IMR-90 (cell line): ENCODE results near the gene GPR161. TPM values are rescaled to one million over a fixed set of nuclear protein-coding genes. Genes with fewer than 3 reads are reported as not detected.

ENCODE experiments used
- ATAC-seq: fragments of 200-7000 bp; cut with Tn5 transposase; 2 replicates; pipeline ENCODE4 v1.9.1; 2020; ENCODE audit warnings: low read depth, mild to moderate bottlenecking, moderate library complexity
- BruUV-seq: library from RNA; stranded (reverse); fragments of 400-500 nt; replicated peaks from 2 replicates; lab custom pipeline; 2021; lab: Mats Ljungman, UMichigan
- CTCF ChIA-PET: fragments of 300-600 bp; formaldehyde crosslinking; extraction: SDS; loops from one replicate; lab custom pipeline; 2021; ENCODE audit warnings: antibody characterized with exemption; lab: Yijun Ruan, JAX
- POLR2A ChIA-PET: fragments of 300-600 bp; sonication (Branson Sonifier 250); formaldehyde crosslinking; loops from one replicate; lab custom pipeline; 2022; ENCODE audit warnings: antibody characterized with exemption; ENCODE audit not compliant: unreplicated experiment; lab: Charles Lee
- DNase-seq: peaks from one replicate; pipeline ENCODE4 v3.0.0; 2013
- H2AFZ ChIP-seq: replicated peaks from 2 replicates; pipeline ENCODE3; 2013; ENCODE audit warnings: low read length, mild to moderate bottlenecking; ENCODE audit not compliant: poor library complexity
- H2AK5ac ChIP-seq: 2 replicates; pipeline ENCODE4 v1.6.1; 2013; ENCODE audit warnings: low read depth, low read length, inconsistent platforms
- H2AK9ac ChIP-seq: replicated peaks from 2 replicates; pipeline ENCODE3; 2013; ENCODE audit warnings: mild to moderate bottlenecking, low read depth, low read length, moderate library complexity; ENCODE audit not compliant: poor library complexity
- H2BK120ac ChIP-seq: 2 replicates; pipeline ENCODE4 v1.6.1; 2013; ENCODE audit warnings: low read depth, low read length, inconsistent platforms
- H2BK15ac ChIP-seq: 3 replicates; pipeline ENCODE4 v1.6.1; 2013; ENCODE audit warnings: low read depth, low read length, inconsistent platforms
- H2BK20ac ChIP-seq: 2 replicates; pipeline ENCODE4 v1.6.1; 2013; ENCODE audit warnings: low read depth, mild to moderate bottlenecking, inconsistent platforms, low read length, moderate library complexity
- H2BK5ac ChIP-seq: 2 replicates; pipeline ENCODE4 v1.6.1; 2013; ENCODE audit warnings: mild to moderate bottlenecking, low read depth, low read length, inconsistent platforms; ENCODE audit not compliant: poor library complexity, severe bottlenecking
- H3K14ac ChIP-seq: replicated peaks from 2 replicates; pipeline ENCODE4 v1.6.1; 2013; ENCODE audit warnings: low read depth, low read length, inconsistent platforms
- H3K18ac ChIP-seq: 2 replicates; pipeline ENCODE4 v1.6.1; 2013; ENCODE audit warnings: low read depth, low read length, control low read depth
- H3K23ac ChIP-seq: 2 replicates; pipeline ENCODE4 v1.6.1; 2013; ENCODE audit warnings: low read depth, low read length, inconsistent platforms
- H3K27ac ChIP-seq: 2 replicates; pipeline ENCODE4 v1.5.1; 2013; ENCODE audit warnings: mild to moderate bottlenecking, control low read depth, low read length; ENCODE audit not compliant: insufficient read depth
- H3K27me3 ChIP-seq: 2 replicates; pipeline ENCODE4 v1.6.1; 2013; ENCODE audit warnings: low read length; ENCODE audit not compliant: control insufficient read depth, insufficient read depth
- H3K36me3 ChIP-seq: 2 replicates; pipeline ENCODE4 v1.6.1; 2013; ENCODE audit warnings: low read length, mixed read lengths; ENCODE audit not compliant: control insufficient read depth, insufficient read depth
- H3K4ac ChIP-seq: 2 replicates; pipeline ENCODE4 v1.6.1; 2013; ENCODE audit warnings: low read depth, low read length, inconsistent platforms
- H3K4me1 ChIP-seq: 2 replicates; pipeline ENCODE4 v1.6.1; 2013; ENCODE audit warnings: low read length, mixed read lengths; ENCODE audit not compliant: control insufficient read depth, insufficient read depth
- H3K4me2 ChIP-seq: 2 replicates; pipeline ENCODE4 v1.6.1; 2013; ENCODE audit warnings: low read depth, mild to moderate bottlenecking, control low read depth, low read length, moderate library complexity
- H3K4me3 ChIP-seq: 2 replicates; pipeline ENCODE4 v1.5.1; 2013; ENCODE audit warnings: low read depth, mild to moderate bottlenecking, control low read depth, low read length, moderate library complexity; ENCODE audit not compliant: insufficient read depth
- H3K56ac ChIP-seq: 2 replicates; pipeline ENCODE4 v1.6.1; 2013; ENCODE audit warnings: low read length, inconsistent platforms; ENCODE audit not compliant: insufficient read depth; ENCODE audit errors: extremely low read depth
- H3K79me1 ChIP-seq, 2 experiments: 2 replicates each; pipeline ENCODE4 v1.6.1; 2013; ENCODE audit warnings: low read length in 2 of 2, inconsistent platforms in 1 of 2, low read depth in 1 of 2
- H3K9ac ChIP-seq: 2 replicates; pipeline ENCODE4 v1.6.1; 2013; ENCODE audit warnings: low read depth, low read length, control low read depth
- H3K9me1 ChIP-seq: 2 replicates; pipeline ENCODE4 v1.6.1; 2013; ENCODE audit warnings: low read length, inconsistent platforms; ENCODE audit not compliant: insufficient read depth
- H3K9me3 ChIP-seq: 2 replicates; pipeline ENCODE4 v1.6.1; 2013; ENCODE audit warnings: low read length; ENCODE audit not compliant: control insufficient read depth, insufficient read depth
- H4K20me1 ChIP-seq: 2 replicates; pipeline ENCODE4 v1.6.1; 2013; ENCODE audit warnings: low read length, inconsistent platforms; ENCODE audit not compliant: insufficient read depth
- H4K5ac ChIP-seq: 2 replicates; pipeline ENCODE4 v1.6.1; 2013; ENCODE audit warnings: mild to moderate bottlenecking, low read depth, low read length, control low read depth
- H4K8ac ChIP-seq, 2 experiments: 2 replicates each; pipeline ENCODE4 v1.6.1; 2013; ENCODE audit warnings: low read depth in 2 of 2, low read length in 2 of 2, control low read depth in 1 of 2, inconsistent platforms in 1 of 2
- H4K91ac ChIP-seq: 2 replicates; pipeline ENCODE4 v1.6.1; 2013; ENCODE audit warnings: low read depth, low read length, inconsistent platforms; ENCODE audit not compliant: insufficient read depth
- BHLHE40 ChIP-seq: fragments of 150-350 bp; IDR thresholded peaks from 2 replicates; pipeline ENCODE4 v1.6.1; 2016; ENCODE audit warnings: mild to moderate bottlenecking, low read depth, low read length
- CEBPB ChIP-seq: IDR thresholded peaks from 2 replicates; pipeline ENCODE4 v1.6.1; 2012; ENCODE audit warnings: low read depth, low read length, improper control_type of control experiment
- CHD1 ChIP-seq: IDR thresholded peaks from 2 replicates; pipeline ENCODE4 v1.6.1; 2012; ENCODE audit warnings: low read depth, low read length, improper control_type of control experiment
- CTCF ChIP-seq: conservative IDR thresholded peaks from 2 replicates; pipeline ENCODE4 v1.5.1; 2012; ENCODE audit warnings: mild to moderate bottlenecking, low read depth, low read length, improper control_type of control experiment
- ELK1 ChIP-seq: fragments of 150-350 bp; IDR thresholded peaks from 2 replicates; pipeline ENCODE4 v1.6.1; 2016; ENCODE audit warnings: low read depth, mild to moderate bottlenecking, low read length, moderate library complexity, borderline replicate concordance
- FOS ChIP-seq: fragments of 150-350 bp; IDR thresholded peaks from 2 replicates; pipeline ENCODE4 v1.6.1; 2016; ENCODE audit warnings: low read depth, low read length
- MAFK ChIP-seq: IDR thresholded peaks from 2 replicates; pipeline ENCODE4 v1.6.1; 2012; ENCODE audit warnings: low read depth, low read length, improper control_type of control experiment
- NFE2L2 ChIP-seq: fragments of 150-350 bp; IDR thresholded peaks from 2 replicates; pipeline ENCODE4 v1.6.1; 2016; ENCODE audit warnings: low read depth, mild to moderate bottlenecking, low read length
- POLR2A ChIP-seq: IDR thresholded peaks from 2 replicates; pipeline ENCODE4 v1.6.1; 2012; ENCODE audit warnings: mild to moderate bottlenecking, low read depth, low read length
- SMC3 ChIP-seq: fragments of 150-350 bp; IDR thresholded peaks from 2 replicates; pipeline ENCODE4 v1.6.1; 2016; ENCODE audit warnings: low read depth, mild to moderate bottlenecking, antibody characterized with exemption, low read length, moderate library complexity
- WGBS, 2 experiments: methylation state at CpG; one replicate each; pipeline versions ENCODE4 v1.1.5 to v1.1.7; 2013; ENCODE audit warnings: missing lambda C conversion rate in 2 of 2; ENCODE audit not compliant: insufficient read length in 1 of 2; ENCODE audit errors: extremely low coverage in 2 of 2; 5-methylcytosine and 5-hydroxymethylcytosine counted together
- dilution Hi-C: fragments of 300-500 bp; cut with HindIII; formaldehyde crosslinking; loops from one replicate; pipeline ENCODE4 v1.14.3; 2018; ENCODE audit warnings: low sequenced_read_pairs; ENCODE audit not compliant: unreplicated experiment
- in situ Hi-C: fragments of 300-500 bp; cut with MboI; formaldehyde crosslinking; loops from 3 replicates; pipeline ENCODE4 v1.14.3; 2019; ENCODE audit warnings: low sequenced_read_pairs, inconsistent platforms, mixed read lengths
- intact Hi-C: fragments of 100-400 bp; cut with micrococcal nuclease; formaldehyde crosslinking; loops from 2 replicates; pipeline ENCODE4 v1.10.0; 2022
- polyA plus RNA-seq, 3 experiments: library from polyadenylated mRNA; depleted of rRNA; stranded (reverse); fragments of >200 nt; gene quantifications; 2 replicates each; pipeline ENCODE4 v1.2.3, GENCODE V29; 2012; ENCODE audit warnings: low replicate concordance in 1 of 3
- total RNA-seq: library from RNA; depleted of rRNA; stranded (reverse); fragments of >200 nt; gene quantifications from 2 replicates; pipeline ENCODE4 v1.2.3, GENCODE V29; 2012

The GPR161 gene
- total and polyA plus RNA-seq, 2 of the 4 experiments (the other 2 are of a cell fraction): 12.5 to 13.3 TPM

GRCh38 chr1:168135116-168135920 is 1.4 kb downstream of the GPR161 start (continued):
- TF ChIP-seq ELK1: no peak

DNA sequence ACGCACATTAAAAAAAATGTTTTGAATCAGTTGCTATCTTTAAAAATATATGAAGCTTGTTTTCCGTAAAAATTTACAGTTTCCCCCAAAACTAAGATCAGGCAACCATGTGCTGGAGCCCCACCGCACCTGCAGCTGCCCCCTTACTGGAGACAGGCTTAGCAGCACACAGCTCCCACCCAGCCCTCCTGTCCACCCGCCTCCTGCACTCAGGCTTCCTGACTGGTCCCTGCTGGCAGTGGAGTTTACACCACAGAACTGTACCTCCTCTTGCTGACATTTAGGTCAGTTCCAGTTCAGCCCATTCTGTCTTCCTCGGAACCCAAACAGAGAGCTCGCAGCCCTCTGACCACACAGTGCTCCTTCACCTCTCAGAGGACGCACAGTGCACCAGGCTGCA is 2.1 kb downstream of the GPR161 start:
- intact Hi-C loops: loop anchor here (5.0 kb wide), 1 partner anchor 52 kb away; no protein-coding TSS in a partner anchor
- no peak overlapping the region; the same call in 1 of the 2 replicates for H2BK120ac ChIP-seq
- dilution Hi-C loops: no loop called here
- TF ChIP-seq POLR2A (no peak), MAFK (no peak), SMC3 (no peak), ELK1 (no peak), CTCF (no peak), NFE2L2 (no peak), FOS (no peak), CEBPB (no peak), CHD1 (no peak), BHLHE40 (no peak)

More for the DNA sequence above, 2.1 kb downstream of the GPR161 start:
- ATAC-seq (no peak), DNase-seq (no peak)
- H3K14ac ChIP-seq: no peak overlapping the region
- H4K8ac ChIP-seq: no peak overlapping the region
- H3K56ac ChIP-seq: no peak overlapping the region
- H3K27me3 ChIP-seq: no peaks in the 10 kb centered on the region
- in situ Hi-C loops: loop anchor here (25.0 kb wide), 1 partner anchor 978 kb away; the partner anchor contains the start of gene ATP1B1
- peaks cover 2% of the 10 kb centered on the region; the same call in 1 of the 2 replicates for H3K9me1 ChIP-seq
- no peak overlapping the region for H2BK15ac ChIP-seq
- H4K91ac ChIP-seq: no peak overlapping the region
- BruUV-seq: no TSS peak
- no peak overlapping the region for H3K23ac ChIP-seq
- H2BK5ac ChIP-seq: no peak overlapping the region
- H2AK5ac ChIP-seq: no peak overlapping the region
- H3K79me1 ChIP-seq: peaks cover 23 to 37% of the 10 kb centered on the region in 2 experiments
- H3K4ac ChIP-seq: no peak overlapping the region; the same call in 1 of the 2 replicates
- H3K27ac ChIP-seq: no peak overlapping the region
- H4K20me1 ChIP-seq: no peaks in the 10 kb centered on the region
- peak overlapping the region; percentile 26 for H2AFZ ChIP-seq
- WGBS, 2 experiments: no CpG with 5 or more reads among the region's 7 CpGs
- H3K4me1 ChIP-seq: peaks cover 3% of the 10 kb centered on the region; the same call in 1 of the 2 replicates
- no peak overlapping the region for H3K9ac ChIP-seq
- H2BK20ac ChIP-seq: no peak overlapping the region
- H3K4me2 ChIP-seq: peak overlapping the region; percentile 19; the same call in 1 of the 2 replicates
- H4K5ac ChIP-seq: no peak overlapping the region
- no peak overlapping the region for H3K18ac ChIP-seq
- H3K4me3 ChIP-seq: no peak overlapping the region
- CTCF ChIA-PET: interaction anchor here (1.8 kb wide), 1 partner anchor 11 kb away, joined by 7 read pairs; no protein-coding TSS in a partner anchor
- peak overlapping the region; percentile 2 for H2AK9ac ChIP-seq
- POLR2A ChIA-PET: no interaction called here
- H3K36me3 ChIP-seq: peaks cover 3% of the 10 kb centered on the region
- no peaks in the 10 kb centered on the region for H3K9me3 ChIP-seq
